PC-3 (cell line): ENCODE data around the gene RSF1. TPM values are rescaled to one million over a fixed set of nuclear protein-coding genes. Genes with fewer than 3 reads are reported as not detected.

Experiments
- ATAC-seq: fragments of 200-7000 bp; cut with Tn5 transposase; 2 replicates; pipeline ENCODE4 v1.9.1; 2020; ENCODE audit warnings: mild to moderate bottlenecking, moderate library complexity
- BruUV-seq: library from RNA; stranded (reverse); fragments of 400-500 nt; replicated peaks from 2 replicates; lab custom pipeline; 2021; lab: Mats Ljungman, UMichigan
- CTCF ChIA-PET: fragments of 300-600 bp; sonication (Branson Sonifier 250); formaldehyde crosslinking; loops from one replicate; lab custom pipeline; 2022; ENCODE audit warnings: antibody characterized with exemption; lab: Charles Lee
- POLR2A ChIA-PET: fragments of 300-600 bp; sonication (Branson Sonifier 250); formaldehyde crosslinking; loops from one replicate; lab custom pipeline; 2022; ENCODE audit warnings: antibody characterized with exemption; ENCODE audit not compliant: unreplicated experiment; lab: Charles Lee
- DNase-seq: peaks from one replicate; pipeline ENCODE4 v3.0.0-alpha.2; 2015
- H2AFZ ChIP-seq: fragments of 300-600 bp; sonication (generic); 2 replicates; pipeline ENCODE4 v1.6.0; 2016; ENCODE audit warnings: antibody characterized with exemption, low read length
- H3F3A ChIP-seq: fragments of 300-600 bp; sonication (generic); one replicate; pipeline ENCODE4 v1.6.0; 2017; ENCODE audit warnings: antibody characterized with exemption, low read length, control low read depth, mild to moderate bottlenecking; ENCODE audit not compliant: unreplicated experiment
- H3K27ac ChIP-seq: fragments of 300-600 bp; sonication (generic); 2 replicates; pipeline ENCODE4 v1.5.1; 2016; ENCODE audit warnings: mild to moderate bottlenecking, low read length
- H3K27me3 ChIP-seq: fragments of 300-600 bp; sonication (generic); 2 replicates; pipeline ENCODE4 v1.6.1; 2016; ENCODE audit warnings: low read length, mixed read lengths
- H3K36me3 ChIP-seq: fragments of 300-600 bp; sonication (generic); 2 replicates; pipeline ENCODE4 v1.6.1; 2016; ENCODE audit warnings: low read depth, mixed run types, low read length, mixed read lengths
- H3K4me1 ChIP-seq: fragments of 300-600 bp; sonication (generic); 2 replicates; pipeline ENCODE4 v1.5.1; 2016; ENCODE audit warnings: low read length; ENCODE audit not compliant: insufficient read depth
- H3K4me2 ChIP-seq: fragments of 300-600 bp; sonication (generic); 2 replicates; pipeline ENCODE4 v1.6.0; 2016; ENCODE audit warnings: low read length
- H3K4me3 ChIP-seq: fragments of 300-600 bp; sonication (generic); 2 replicates; pipeline ENCODE4 v1.5.1; 2016; ENCODE audit warnings: mild to moderate bottlenecking, low read length, mixed read lengths
- H3K79me2 ChIP-seq: fragments of 300-600 bp; sonication (generic); 2 replicates; pipeline ENCODE4 v1.6.1; 2017; ENCODE audit warnings: low read length, mixed read lengths
- H3K9ac ChIP-seq: fragments of 300-600 bp; sonication (generic); 2 replicates; pipeline ENCODE4 v1.6.0; 2016; ENCODE audit warnings: mild to moderate bottlenecking, low read length
- H3K9me2 ChIP-seq: fragments of 300-600 bp; sonication (generic); replicated peaks from 2 replicates; pipeline ENCODE4 v1.6.1; 2016; ENCODE audit warnings: mixed run types, low read length, mixed read lengths
- H3K9me3 ChIP-seq: fragments of 300-600 bp; sonication (generic); 2 replicates; pipeline ENCODE4 v1.6.1; 2016; ENCODE audit warnings: low read length, mixed read lengths
- H4K20me1 ChIP-seq: fragments of 300-600 bp; sonication (generic); 2 replicates; pipeline ENCODE4 v1.6.1; 2016; ENCODE audit warnings: low read length, mixed read lengths
- CTCF ChIP-seq: fragments of 300-600 bp; sonication (generic); conservative IDR thresholded peaks from 2 replicates; pipeline ENCODE4 v1.5.1; 2017; ENCODE audit warnings: antibody characterized with exemption, low read depth, mild to moderate bottlenecking, low read length
- EZH2 ChIP-seq: fragments of 300-600 bp; sonication (generic); IDR thresholded peaks from one replicate; pipeline ENCODE4 v1.6.1; 2017; ENCODE audit warnings: antibody characterized with exemption, mild to moderate bottlenecking, low read length; ENCODE audit not compliant: unreplicated experiment
- EZH2phosphoT487 ChIP-seq: fragments of 300-600 bp; sonication (generic); IDR thresholded peaks from 2 replicates; pipeline ENCODE4 v1.6.1; 2018; ENCODE audit warnings: mild to moderate bottlenecking, antibody characterized with exemption, low read length, borderline replicate concordance
- intact Hi-C: fragments of 100-400 bp; cut with micrococcal nuclease; formaldehyde crosslinking; loops from 2 replicates; pipeline ENCODE4 v1.9.0; 2023
- total RNA-seq: library from RNA; depleted of rRNA; stranded (reverse); fragments of >200 nt; gene quantifications from 2 replicates; pipeline ENCODE4 v1.2.3, GENCODE V29; 2014; rRNA removed

Gene RSF1
- total RNA-seq, 1 experiment from 2014 or later: 30.0 TPM

- no peak for ATAC-seq
- Histone ChIP-seq H3K4me1 (no peaks in the 10 kb centered on the region), H3K36me3 (peaks cover 43% of the 10 kb centered on the region), H3F3A (no peaks in the 10 kb centered on the region), H3K9me2 (no peaks in the 10 kb centered on the region), H3K79me2 (no peaks in the 10 kb centered on the region), H3K4me3 (no peak overlapping the region), H3K27ac (no peak overlapping the region), H4K20me1 (no peaks in the 10 kb centered on the region), H2AFZ (no peak overlapping the region), H3K9me3 (no peaks in the 10 kb centered on the region), H3K9ac (no peak overlapping the region), H3K27me3 (no peaks in the 10 kb centered on the region), H3K4me2 (no peak overlapping the region)
- TF ChIP-seq EZH2phosphoT487 (no peak), CTCF (no peak), EZH2 (no peak)
- BruUV-seq: no TSS peak
- POLR2A ChIA-PET: no interaction called here
- CTCF ChIA-PET: no interaction called here
- intact Hi-C loops: no loop called here
- DNase-seq: no peak
Measured at GRCh38 chr11:77611921-77612320, 208.6 kb downstream of the RSF1 start.

Other genes starting within 250 kb of the RSF1 start
- gene AQP11, start 230.8 kb downstream of the RSF1 start, total RNA-seq: 2.2 and 3.1 TPM in 2 replicates
- gene CLNS1A, start 182.9 kb downstream of the RSF1 start, total RNA-seq: 302 and 361 TPM in 2 replicates
- 14.4 and 18.0 TPM in 2 replicates for gene AAMDC, start 422 bp upstream of the RSF1 start, total RNA-seq
- gene INTS4, start 173.9 kb upstream of the RSF1 start, total RNA-seq: 42.2 and 50.8 TPM in 2 replicates
- 1.6 and 3.6 TPM in 2 replicates for gene KCTD14, start 202.6 kb upstream of the RSF1 start, total RNA-seq
- not detected in 2 replicates for gene THRSP, start 243.1 kb upstream of the RSF1 start, total RNA-seq